Natural killer cell (primary cell): Measurements from ENCODE around the gene NUDT4B. TPM values are rescaled to one million over a fixed set of nuclear protein-coding genes. Genes with fewer than 3 reads are reported as not detected.
"Not testable (repeated sequence)": the region's sequence is repeated elsewhere in the genome, so short reads cannot be mapped to it uniquely, and the experiment has no call there.

Source experiments
- ATAC-seq, 3 donors: fragments of 150-1000 bp in 2 of 3; fragments of 200-7000 bp in 1 of 3; cut with Tn5 transposase; 1 replicate in 1 of 3; 2 replicates in 2 of 3; pipeline ENCODE4 v1.10.0; 2021; ENCODE audit warnings: mild to moderate bottlenecking in 2 of 3, moderate library complexity in 2 of 3
- DNase-seq, 2 donors: peaks; one replicate each; pipeline versions ENCODE4 v3.0.0 to v3.0.0-alpha.2; 2013 to 2021; ENCODE audit warnings: mixed read lengths in 1 of 2
- H3K27ac ChIP-seq: one replicate; pipeline ENCODE4 v1.5.1; 2013; ENCODE audit warnings: mild to moderate bottlenecking, low read length
- H3K27me3 ChIP-seq: one replicate; pipeline ENCODE4 v1.6.1; 2013; ENCODE audit warnings: low read length; ENCODE audit not compliant: control insufficient read depth, insufficient read depth
- H3K36me3 ChIP-seq: one replicate; pipeline ENCODE4 v1.6.1; 2013; ENCODE audit warnings: low read length; ENCODE audit not compliant: control insufficient read depth, insufficient read depth
- H3K4me1 ChIP-seq: one replicate; pipeline ENCODE4 v1.6.1; 2013; ENCODE audit warnings: low read length; ENCODE audit not compliant: control insufficient read depth, insufficient read depth
- H3K4me3 ChIP-seq: one replicate; pipeline ENCODE4 v1.5.1; 2013; ENCODE audit warnings: low read length
- H3K9me3 ChIP-seq: one replicate; pipeline ENCODE4 v1.6.1; 2013; ENCODE audit warnings: low read length; ENCODE audit not compliant: control insufficient read depth, insufficient read depth
- H3K27ac Mint-ChIP-seq, 2 donors: one replicate each; pipeline ENCODE4 v1.8.0; 2022; ENCODE audit warnings: mild to moderate bottlenecking in 2 of 2, mixed read lengths in 2 of 2, moderate library complexity in 1 of 2
- H3K27me3 Mint-ChIP-seq, 2 donors: one replicate each; pipeline ENCODE4 v1.8.0; 2022; ENCODE audit warnings: low read depth in 2 of 2, mixed read lengths in 2 of 2
- H3K36me3 Mint-ChIP-seq: one replicate; pipeline ENCODE4 v1.8.0; 2022; ENCODE audit warnings: mixed read lengths
- H3K4me1 Mint-ChIP-seq, 2 donors: one replicate each; pipeline ENCODE4 v1.8.0; 2022; ENCODE audit warnings: mixed read lengths in 2 of 2
- H3K4me3 Mint-ChIP-seq: one replicate; pipeline ENCODE4 v1.8.0; 2022; ENCODE audit warnings: mild to moderate bottlenecking, moderate library complexity, mixed read lengths
- H3K9me3 Mint-ChIP-seq, 2 donors: one replicate each; pipeline ENCODE4 v1.8.0; 2022; ENCODE audit warnings: mixed read lengths in 2 of 2
- WGBS: methylation state at CpG from one replicate; pipeline ENCODE4 v1.1.7; 2013; ENCODE audit warnings: missing lambda C conversion rate; ENCODE audit not compliant: insufficient coverage; 5-methylcytosine and 5-hydroxymethylcytosine counted together
- intact Hi-C: fragments of 100-400 bp; cut with micrococcal nuclease; formaldehyde crosslinking; loops from one replicate; pipeline ENCODE4 v1.14.2; 2022
- total RNA-seq, 4 donors: library from RNA; stranded (reverse); fragments of 120-200 nt in 1 of 4; gene quantifications; one replicate each; pipeline versions ENCODE4 v1.2.3 to v1.2.4, GENCODE V29; 2013 to 2022

Gene NUDT4B
- total RNA-seq, 3 donors from 2014 or later (not counting 1 experiment from before 2014, with no cell fraction given), result 1.6 to 3.9 TPM; not detected in 1

GRCh38 chr1:148743726-148744720 is 4.6 kb upstream of the NUDT4B start:
- DNase-seq, H3K9me3 Mint-ChIP-seq, H3K4me1 ChIP-seq, ATAC-seq, H3K27ac Mint-ChIP-seq, H3K4me3 Mint-ChIP-seq, H3K27me3 ChIP-seq, intact Hi-C loops, H3K36me3 ChIP-seq, H3K9me3 ChIP-seq, H3K27me3 Mint-ChIP-seq, H3K4me1 Mint-ChIP-seq, H3K4me3 ChIP-seq, H3K27ac ChIP-seq, H3K36me3 Mint-ChIP-seq: not testable (repeated sequence)
- WGBS, result no CpG with 5 or more reads among the region's 9 CpGs

GRCh38 chr1:148749335-148749681 is 734 bp downstream of the NUDT4B start:
- H3K36me3 Mint-ChIP-seq, H3K4me1 Mint-ChIP-seq, DNase-seq, H3K27ac ChIP-seq, H3K27me3 Mint-ChIP-seq, H3K4me1 ChIP-seq, H3K9me3 Mint-ChIP-seq, H3K9me3 ChIP-seq, H3K27ac Mint-ChIP-seq, H3K36me3 ChIP-seq, H3K27me3 ChIP-seq, H3K4me3 Mint-ChIP-seq, H3K4me3 ChIP-seq, intact Hi-C loops: not testable (repeated sequence)
- WGBS, result no CpG with 5 or more reads among the region's 5 CpGs
- peak; percentile 90 to 97 (median 92) for ATAC-seq

GRCh38 chr1:148756231-148756630 is 7.7 kb downstream of the NUDT4B start:
- H3K4me1 ChIP-seq, H3K36me3 ChIP-seq, H3K27me3 Mint-ChIP-seq, H3K27ac ChIP-seq, H3K4me3 ChIP-seq, H3K36me3 Mint-ChIP-seq, H3K27me3 ChIP-seq, ATAC-seq, H3K4me3 Mint-ChIP-seq, H3K9me3 Mint-ChIP-seq, H3K4me1 Mint-ChIP-seq, DNase-seq, H3K27ac Mint-ChIP-seq, intact Hi-C loops, H3K9me3 ChIP-seq: not testable (repeated sequence)
- WGBS, result no CpG with 5 or more reads among the region's 2 CpGs

- H3K27me3 ChIP-seq, H3K9me3 ChIP-seq, H3K4me3 Mint-ChIP-seq, H3K36me3 ChIP-seq, H3K27me3 Mint-ChIP-seq, H3K4me1 Mint-ChIP-seq, H3K4me1 ChIP-seq, H3K27ac Mint-ChIP-seq, H3K36me3 Mint-ChIP-seq, H3K27ac ChIP-seq, H3K4me3 ChIP-seq, H3K9me3 Mint-ChIP-seq, intact Hi-C loops, DNase-seq: not testable (repeated sequence)
- peak in 1 of 3 donors; percentile 29 for ATAC-seq
Observed at GRCh38 chr1:148757446-148757845, 8.9 kb downstream of the NUDT4B start.

GRCh38 chr1:148758412-148758811 is 9.8 kb downstream of the NUDT4B start:
- H3K36me3 Mint-ChIP-seq, DNase-seq, H3K9me3 ChIP-seq, H3K4me3 Mint-ChIP-seq, H3K27me3 Mint-ChIP-seq, H3K27ac Mint-ChIP-seq, H3K4me3 ChIP-seq, H3K9me3 Mint-ChIP-seq, H3K4me1 ChIP-seq, H3K27me3 ChIP-seq, H3K4me1 Mint-ChIP-seq, intact Hi-C loops, H3K36me3 ChIP-seq, H3K27ac ChIP-seq: not testable (repeated sequence)
- WGBS, result no CpG with 5 or more reads among the region's 5 CpGs
- peak; percentile 83 to 97 (median 93) for ATAC-seq

GRCh38 chr1:148758925-148759324 is 10.4 kb downstream of the NUDT4B start:
- H3K36me3 Mint-ChIP-seq, H3K4me3 ChIP-seq, H3K27me3 ChIP-seq, H3K27me3 Mint-ChIP-seq, H3K36me3 ChIP-seq, H3K27ac Mint-ChIP-seq, H3K4me1 Mint-ChIP-seq, H3K9me3 ChIP-seq, H3K27ac ChIP-seq, H3K9me3 Mint-ChIP-seq, DNase-seq, intact Hi-C loops, H3K4me1 ChIP-seq, H3K4me3 Mint-ChIP-seq: not testable (repeated sequence)
- no CpG with 5 or more reads among the region's 4 CpGs for WGBS
- peak in 2 of 3 donors; percentile 39 to 78 for ATAC-seq

GRCh38 chr1:148759749-148760148 is 11.2 kb downstream of the NUDT4B start:
- H3K4me3 Mint-ChIP-seq, H3K9me3 Mint-ChIP-seq, H3K27me3 ChIP-seq, H3K27ac Mint-ChIP-seq, H3K27ac ChIP-seq, H3K4me3 ChIP-seq, H3K36me3 Mint-ChIP-seq, ATAC-seq, H3K9me3 ChIP-seq, H3K36me3 ChIP-seq, H3K27me3 Mint-ChIP-seq, H3K4me1 Mint-ChIP-seq, H3K4me1 ChIP-seq, intact Hi-C loops: not testable (repeated sequence)
- peak in 1 of 2 donors; percentile 13 for DNase-seq
- 90% methylated on average over 2 of the region's 2 CpGs for WGBS

- H3K4me1 Mint-ChIP-seq, H3K4me1 ChIP-seq, H3K27me3 ChIP-seq, H3K27ac ChIP-seq, H3K9me3 Mint-ChIP-seq, H3K36me3 Mint-ChIP-seq, H3K27ac Mint-ChIP-seq, ATAC-seq, H3K4me3 Mint-ChIP-seq, H3K9me3 ChIP-seq, H3K4me3 ChIP-seq, H3K27me3 Mint-ChIP-seq, intact Hi-C loops, H3K36me3 ChIP-seq, DNase-seq: not testable (repeated sequence)
- no CpG with 5 or more reads among the region's 1 CpG for WGBS
Observed at GRCh38 chr1:148760206-148760605, 11.6 kb downstream of the NUDT4B start.
